ENCODE measurements around the gene SCTR. TPM values are rescaled to one million over a fixed set of nuclear protein-coding genes. Genes with fewer than 3 reads are reported as not detected.

The SCTR gene
- total and polyA plus RNA-seq, 11 donors, result 0.28 to 2.2 (median 0.44) TPM; not detected in 2

DNA sequence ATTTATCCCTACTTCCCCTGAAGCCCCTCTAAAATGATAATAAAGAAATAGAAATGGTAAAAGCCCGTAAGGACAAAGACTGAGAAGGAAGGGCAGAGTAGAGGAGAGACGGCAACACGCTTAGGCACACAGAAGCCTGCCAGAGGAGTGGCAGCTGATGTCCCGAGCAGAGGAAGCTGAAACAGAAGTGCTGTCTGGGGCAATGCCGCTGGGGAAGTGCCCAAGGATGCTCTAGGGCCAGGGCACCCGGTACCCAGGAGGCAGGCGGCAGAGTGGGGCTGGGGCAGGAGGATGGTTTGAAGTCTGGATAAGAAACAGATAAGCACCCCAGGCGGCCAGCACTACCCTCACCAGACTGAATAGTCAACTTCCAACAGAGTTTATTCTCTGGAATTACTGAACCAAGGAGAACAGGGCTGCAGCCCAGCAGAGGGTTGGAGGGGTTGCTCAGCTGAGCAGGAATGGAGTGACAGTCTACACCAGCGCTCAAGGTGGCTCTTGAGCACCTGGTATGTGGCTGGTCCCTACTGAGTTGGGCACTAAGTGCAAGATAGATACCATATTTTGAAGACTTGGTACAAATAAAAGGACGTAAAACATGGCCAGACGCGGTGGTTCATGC is 70.2 kb downstream of the SCTR start:
- Histone ChIP-seq H3K36me3 (no peaks in the 10 kb centered on the region), H3K4me1 (peaks cover 0 to 3% (median 0%) of the 10 kb centered on the region in 12 donors), H3K9me3 (no peaks in the 10 kb centered on the region), H3K27ac (no peak overlapping the region), H3K4me3 (no peak overlapping the region), H3K27me3 (peaks cover 0 to 3% (median 0%) of the 10 kb centered on the region in 9 donors)
- no peak for TF ChIP-seq POLR2A (IDR thresholded peaks at IDR 0.05)
- TF ChIP-seq, protein P1, sequence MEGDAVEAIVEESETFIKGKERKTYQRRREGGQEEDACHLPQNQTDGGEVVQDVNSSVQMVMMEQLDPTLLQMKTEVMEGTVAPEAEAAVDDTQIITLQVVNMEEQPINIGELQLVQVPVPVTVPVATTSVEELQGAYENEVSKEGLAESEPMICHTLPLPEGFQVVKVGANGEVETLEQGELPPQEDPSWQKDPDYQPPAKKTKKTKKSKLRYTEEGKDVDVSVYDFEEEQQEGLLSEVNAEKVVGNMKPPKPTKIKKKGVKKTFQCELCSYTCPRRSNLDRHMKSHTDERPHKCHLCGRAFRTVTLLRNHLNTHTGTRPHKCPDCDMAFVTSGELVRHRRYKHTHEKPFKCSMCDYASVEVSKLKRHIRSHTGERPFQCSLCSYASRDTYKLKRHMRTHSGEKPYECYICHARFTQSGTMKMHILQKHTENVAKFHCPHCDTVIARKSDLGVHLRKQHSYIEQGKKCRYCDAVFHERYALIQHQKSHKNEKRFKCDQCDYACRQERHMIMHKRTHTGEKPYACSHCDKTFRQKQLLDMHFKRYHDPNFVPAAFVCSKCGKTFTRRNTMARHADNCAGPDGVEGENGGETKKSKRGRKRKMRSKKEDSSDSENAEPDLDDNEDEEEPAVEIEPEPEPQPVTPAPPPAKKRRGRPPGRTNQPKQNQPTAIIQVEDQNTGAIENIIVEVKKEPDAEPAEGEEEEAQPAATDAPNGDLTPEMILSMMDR (IDR thresholded peaks at IDR 0.05), result no peak
- DNase-seq, result no peak
- intact Hi-C loops (cut with DNase I), result no loop called here
- ATAC-seq, result no peak
- 74 to 88% (median 79%) methylated on average over 12 of the region's 12 CpGs for WGBS, 4 donors

DNA sequence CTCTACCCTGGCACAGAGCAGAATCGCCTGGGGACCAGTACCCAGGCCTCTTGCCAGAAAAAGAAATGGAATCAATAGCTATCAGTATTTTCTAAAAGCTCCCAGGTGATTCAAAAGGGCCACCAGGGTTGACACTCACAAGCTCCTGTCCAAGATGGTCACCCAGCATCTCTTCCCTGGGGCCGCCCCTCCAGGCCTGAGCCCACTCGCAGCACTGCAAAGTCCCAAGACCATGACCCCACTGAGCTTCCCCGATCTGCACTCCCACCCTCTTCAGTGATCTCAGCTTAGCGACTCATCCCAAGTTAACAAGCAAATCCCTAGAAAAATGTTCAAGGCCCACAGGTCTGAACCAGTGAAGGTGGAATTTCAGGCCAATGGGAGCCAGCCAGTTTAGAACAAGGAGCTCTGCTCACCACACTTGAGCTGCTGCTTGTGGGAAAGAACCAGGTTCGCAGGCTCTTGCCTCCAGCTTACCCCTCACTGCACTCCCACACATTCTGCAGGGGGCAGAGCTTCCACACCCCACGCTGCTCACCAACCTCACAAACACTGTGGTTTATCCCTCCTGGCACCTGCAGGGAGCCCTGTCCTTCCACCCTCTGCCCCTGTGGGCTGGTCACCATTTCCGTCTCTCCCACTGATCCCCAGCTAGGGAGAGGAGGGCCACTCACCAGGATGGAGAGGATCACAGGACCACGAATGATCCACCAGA is 72.8 kb downstream of the SCTR start:
- Histone ChIP-seq H3K27ac (no peak overlapping the region), H3K36me3 (no peaks in the 10 kb centered on the region), H3K27me3 (peaks cover 0 to 6% (median 0%) of the 10 kb centered on the region in 9 donors), H3K4me1 (peaks cover 0 to 3% (median 0%) of the 10 kb centered on the region in 12 donors), H3K4me3 (no peak overlapping the region), H3K9me3 (no peaks in the 10 kb centered on the region)
- DNase-seq (peak in 1 of 5 donors; percentile 11), ATAC-seq (no peak)
- intact Hi-C loops (cut with DNase I), result no loop called here
- TF ChIP-seq, protein P1 (IDR thresholded peaks at IDR 0.05), result no peak
- TF ChIP-seq POLR2A (IDR thresholded peaks at IDR 0.05), result no peak
- WGBS, 4 donors, result 91 to 95% (median 93%) methylated on average over 9 of the region's 9 CpGs

DNA sequence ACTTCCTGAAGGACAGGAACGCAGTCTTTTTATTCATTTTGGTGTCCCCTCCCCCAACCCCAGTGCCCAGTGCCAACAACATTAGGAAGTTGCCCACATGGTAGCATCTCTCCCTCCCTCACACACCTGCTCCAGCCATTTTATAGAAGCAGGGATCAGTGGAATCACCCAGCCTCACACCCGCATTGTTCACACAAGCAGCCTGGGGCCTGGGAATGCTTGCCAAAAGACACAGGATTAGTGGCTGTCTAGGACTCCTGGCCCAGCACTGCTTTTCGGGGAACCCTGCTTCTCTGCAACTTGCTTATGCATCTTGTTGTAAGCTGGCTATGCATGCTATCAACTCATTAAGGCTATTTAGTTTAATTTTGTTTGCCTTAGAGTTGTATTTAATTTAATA is 74.8 kb downstream of the SCTR start:
- 73 to 86% (median 76%) methylated on average over 3 of the region's 3 CpGs for WGBS, 4 donors
- intact Hi-C loops (cut with DNase I), result no loop called here
- ATAC-seq, result no peak
- Histone ChIP-seq H3K4me3 (no peak overlapping the region), H3K9me3 (no peaks in the 10 kb centered on the region), H3K4me1 (no peaks in the 10 kb centered on the region), H3K27me3 (peaks cover 0 to 8% (median 0%) of the 10 kb centered on the region in 9 donors), H3K36me3 (no peaks in the 10 kb centered on the region), H3K27ac (no peak overlapping the region)
- DNase-seq, result no peak
- TF ChIP-seq, protein P1 (IDR thresholded peaks at IDR 0.05), result no peak
- TF ChIP-seq POLR2A (IDR thresholded peaks at IDR 0.05), result no peak

DNA sequence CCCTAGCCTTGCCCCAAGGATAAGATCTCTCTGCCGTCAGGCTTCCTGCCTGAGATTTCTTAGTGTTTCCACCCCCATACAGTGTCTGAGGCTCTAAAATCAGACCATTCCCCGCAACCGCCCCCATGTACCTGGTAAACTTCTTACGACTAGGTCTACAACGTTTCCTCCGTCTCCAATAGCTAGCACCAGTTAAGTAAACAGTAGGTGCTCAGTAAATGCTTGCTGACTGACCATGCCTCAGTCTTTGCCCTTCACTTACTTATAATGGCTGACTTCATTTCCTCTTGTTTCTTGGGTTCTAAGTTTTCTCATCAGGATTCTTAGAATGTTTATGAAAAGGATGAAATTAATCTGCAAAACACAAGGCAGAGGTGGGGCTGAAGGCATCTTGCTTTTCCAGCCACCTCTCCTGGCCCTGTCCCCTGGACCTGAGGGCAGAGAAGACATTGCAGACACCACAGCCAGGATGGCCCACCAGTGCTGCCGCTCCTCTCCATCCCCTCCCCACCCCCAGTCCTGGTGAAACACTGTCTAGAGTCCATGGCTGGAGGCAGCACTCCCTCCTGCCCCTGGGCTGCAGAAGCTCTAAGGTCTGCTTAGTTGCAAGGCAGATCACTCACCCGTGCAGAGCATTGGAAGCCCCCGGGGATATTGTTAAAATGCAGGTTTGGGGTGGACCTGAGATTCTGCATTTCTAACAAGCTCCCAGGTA is 75.7 kb downstream of the SCTR start:
- Histone ChIP-seq H3K27me3 (peaks cover 0 to 8% (median 0%) of the 10 kb centered on the region in 9 donors), H3K9me3 (no peaks in the 10 kb centered on the region), H3K4me1 (no peaks in the 10 kb centered on the region), H3K4me3 (no peak overlapping the region), H3K36me3 (no peaks in the 10 kb centered on the region), H3K27ac (no peak overlapping the region)
- ATAC-seq, result peak in 1 of 4 donors; percentile 24
- 80 to 93% (median 84%) methylated on average over 9 of the region's 9 CpGs for WGBS, 4 donors
- TF ChIP-seq POLR2A (IDR thresholded peaks at IDR 0.05), result no peak
- TF ChIP-seq, protein P1 (IDR thresholded peaks at IDR 0.05), result no peak
- intact Hi-C loops (cut with DNase I), result no loop called here
- DNase-seq, result peak in 1 of 5 donors; percentile 16

All from heart left ventricle (tissue), 16 donors.